Right kidney (tissue), 1 donor: Measurements from ENCODE around the gene PPP1R9B.

Experiments
- DNase-seq: peaks from one replicate; pipeline ENCODE4 v3.0.0-alpha.2; 2016

Gene PPP1R9B

GRCh38 chr17:50123649-50124349 is 26.7 kb downstream of the PPP1R9B start:
- peak; percentile 57 for DNase-seq

- no peak for DNase-seq
These were observed 27.5 kb downstream of the PPP1R9B start for GRCh38 chr17:50122945-50123344.

GRCh38 chr17:50120475-50121253 is 29.8 kb downstream of the PPP1R9B start:
- DNase-seq: no peak

- DNase-seq: no peak
These were observed 31.7 kb downstream of the PPP1R9B start for GRCh38 chr17:50118828-50119218.

GRCh38 chr17:50118076-50118827 is 32.2 kb downstream of the PPP1R9B start:
- DNase-seq: no peak

- DNase-seq: peak; percentile 81
These were observed 33.0 kb downstream of the PPP1R9B start for GRCh38 chr17:50117202-50118051.

- DNase-seq: no peak
These were observed 34.7 kb downstream of the PPP1R9B start for GRCh38 chr17:50115756-50116155.

GRCh38 chr17:50114849-50115357 is 35.6 kb downstream of the PPP1R9B start:
- DNase-seq: no peak

- no peak for DNase-seq
These were observed 36.1 kb downstream of the PPP1R9B start for GRCh38 chr17:50114401-50114800.

GRCh38 chr17:50113624-50114320 is 36.7 kb downstream of the PPP1R9B start:
- DNase-seq: no peak

- no peak for DNase-seq
These were observed 37.8 kb downstream of the PPP1R9B start for GRCh38 chr17:50112694-50113093.

- DNase-seq: no peak
These were observed 38.5 kb downstream of the PPP1R9B start for GRCh38 chr17:50111673-50112655.

- no peak for DNase-seq
These were observed 39.7 kb downstream of the PPP1R9B start for GRCh38 chr17:50110591-50111349.

- no peak for DNase-seq
These were observed 40.7 kb downstream of the PPP1R9B start for GRCh38 chr17:50109785-50110184.

- DNase-seq: no peak
These were observed 41.3 kb downstream of the PPP1R9B start for GRCh38 chr17:50109207-50109606.

- no peak for DNase-seq
These were observed 41.9 kb downstream of the PPP1R9B start for GRCh38 chr17:50108556-50108955.

GRCh38 chr17:50107790-50108414 is 42.6 kb downstream of the PPP1R9B start:
- DNase-seq: no peak

GRCh38 chr17:50106393-50107131 is 43.9 kb downstream of the PPP1R9B start:
- DNase-seq: no peak
